ENCODE measurements around the gene ALPP. TPM values are rescaled to one million over a fixed set of nuclear protein-coding genes. Genes with fewer than 3 reads are reported as not detected.
"Not testable (repeated sequence)": the region's sequence is repeated elsewhere in the genome, so short reads cannot be mapped to it uniquely, and the experiment has no call there.

The ALPP gene
- total and polyA plus RNA-seq, 2 experiments from 2014 or later = not detected

- Histone ChIP-seq H4K20me1 (ENCODE audit: insufficient read depth) (no peaks in the 10 kb centered on the region), H3K4me3 (no peak overlapping the region), H3K79me2 (ENCODE audit: insufficient read depth) (no peaks in the 10 kb centered on the region), H3K9me2 (ENCODE audit: insufficient read depth) (no peaks in the 10 kb centered on the region), H2AFZ (no peak overlapping the region), H3K36me3 (ENCODE audit: low read depth) (no peaks in the 10 kb centered on the region), H3K4me2 (ENCODE audit: unreplicated experiment) (no peak overlapping the region), H3K9me3 (ENCODE audit: low read depth) (no peaks in the 10 kb centered on the region), H3K27ac (no peak overlapping the region), H3K9ac (no peak overlapping the region), H3F3A (ENCODE audit: insufficient read depth) (no peaks in the 10 kb centered on the region; the same call in 1 of the 2 replicates), H3K27me3 (replicated peaks; ENCODE audit: insufficient read depth) (peaks cover 2% of the 10 kb centered on the region; the same call in 1 of the 2 replicates), H3K4me1 (ENCODE audit: insufficient read depth) (0 out of 2 replicates have a peak, but pooled peaks cover 3% of the 10 kb centered on the region)
- 67 to 69% methylated on average over 7 of the region's 7 CpGs for WGBS, 2 experiments (ENCODE audit: low coverage in 1 of 2, low lambda C conversion rate in 2 of 2, missing lambda C conversion rate in 2 of 2)
- DNase-seq = no peak
- in situ Hi-C loops (cut with MboI) = no loop called here
- TF ChIP-seq EZH2phosphoT487 (IDR thresholded peaks at IDR 0.05; ENCODE audit: insufficient read depth, low read depth) (no peak), EZH2 (IDR thresholded peaks at IDR 0.05; ENCODE audit: insufficient read depth, poor library complexity, severe bottlenecking) (no peak)
Measured at GRCh38 chr2:232376713-232377112, 1.8 kb upstream of the ALPP start.

GRCh38 chr2:232377319-232377718 lies 1.2 kb upstream of the ALPP start:
- Histone ChIP-seq H3K27ac (no peak overlapping the region), H3K9me2 (ENCODE audit: insufficient read depth) (no peaks in the 10 kb centered on the region), H3K9ac (no peak overlapping the region), H3K27me3 (replicated peaks; ENCODE audit: insufficient read depth) (peaks cover 8% of the 10 kb centered on the region; the same call in 1 of the 2 replicates), H3K36me3 (ENCODE audit: low read depth) (no peaks in the 10 kb centered on the region), H4K20me1 (ENCODE audit: insufficient read depth) (no peaks in the 10 kb centered on the region), H3K4me1 (ENCODE audit: insufficient read depth) (0 out of 2 replicates have a peak, but pooled peaks cover 3% of the 10 kb centered on the region), H3F3A (ENCODE audit: insufficient read depth) (no peaks in the 10 kb centered on the region; the same call in 1 of the 2 replicates), H3K9me3 (ENCODE audit: low read depth) (no peaks in the 10 kb centered on the region), H3K4me3 (no peak overlapping the region), H3K79me2 (ENCODE audit: insufficient read depth) (no peaks in the 10 kb centered on the region), H3K4me2 (ENCODE audit: unreplicated experiment) (no peak overlapping the region), H2AFZ (no peak overlapping the region)
- TF ChIP-seq EZH2phosphoT487 (IDR thresholded peaks at IDR 0.05; ENCODE audit: insufficient read depth, low read depth) (no peak), EZH2 (IDR thresholded peaks at IDR 0.05; ENCODE audit: insufficient read depth, poor library complexity, severe bottlenecking) (no peak)
- DNase-seq = no peak
- 61% methylated on average over 7 of the region's 7 CpGs for WGBS, 2 experiments (ENCODE audit: low coverage in 1 of 2, low lambda C conversion rate in 2 of 2, missing lambda C conversion rate in 2 of 2)
- in situ Hi-C loops (cut with MboI) = no loop called here

- 61 to 67% methylated on average over 9 to 17 of the region's 17 CpGs for WGBS, 2 experiments (ENCODE audit: low coverage in 1 of 2, low lambda C conversion rate in 2 of 2, missing lambda C conversion rate in 2 of 2)
- in situ Hi-C loops (cut with MboI) = no loop called here
- no peak for DNase-seq
- no peaks in the 10 kb centered on the region for H4K20me1 ChIP-seq (ENCODE audit: insufficient read depth)
- H3K4me2 ChIP-seq (ENCODE audit: unreplicated experiment) = no peak overlapping the region
- no peak for TF ChIP-seq EZH2phosphoT487 (IDR thresholded peaks at IDR 0.05; ENCODE audit: insufficient read depth, low read depth)
- no peak for TF ChIP-seq EZH2 (IDR thresholded peaks at IDR 0.05; ENCODE audit: insufficient read depth, poor library complexity, severe bottlenecking)
- H3F3A ChIP-seq (ENCODE audit: insufficient read depth) = no peaks in the 10 kb centered on the region
- peaks cover 16% of the 10 kb centered on the region; the same call in 1 of the 2 replicates for H3K27me3 ChIP-seq (replicated peaks; ENCODE audit: insufficient read depth)
- H3K27ac ChIP-seq = no peak overlapping the region
- H3K4me1 ChIP-seq (ENCODE audit: insufficient read depth) = no peaks in the 10 kb centered on the region
- H3K36me3 ChIP-seq (ENCODE audit: low read depth) = no peaks in the 10 kb centered on the region
- H3K9me3 ChIP-seq (ENCODE audit: low read depth) = no peaks in the 10 kb centered on the region
- H3K9me2 ChIP-seq (ENCODE audit: insufficient read depth) = no peaks in the 10 kb centered on the region
- H3K9ac ChIP-seq = no peak overlapping the region
- H3K4me3 ChIP-seq = no peak overlapping the region
- no peaks in the 10 kb centered on the region for H3K79me2 ChIP-seq (ENCODE audit: insufficient read depth)
- no peak overlapping the region for H2AFZ ChIP-seq
Measured at GRCh38 chr2:232377841-232378734, 463 bp upstream of the ALPP start.

- in situ Hi-C loops (cut with MboI); H3K4me3 ChIP-seq; H3K9me2 ChIP-seq (ENCODE audit: insufficient read depth); H3K9me3 ChIP-seq (ENCODE audit: low read depth); H3K4me2 ChIP-seq (ENCODE audit: unreplicated experiment); H3K27ac ChIP-seq; H3K9ac ChIP-seq; H3K36me3 ChIP-seq (ENCODE audit: low read depth); DNase-seq; H3K4me1 ChIP-seq (ENCODE audit: insufficient read depth); H4K20me1 ChIP-seq (ENCODE audit: insufficient read depth); H3K79me2 ChIP-seq (ENCODE audit: insufficient read depth); H2AFZ ChIP-seq; H3F3A ChIP-seq (ENCODE audit: insufficient read depth): not testable (repeated sequence)
- peaks cover 33% of the 10 kb centered on the region for H3K27me3 ChIP-seq (replicated peaks; ENCODE audit: insufficient read depth)
- 65 to 67% methylated on average over 21 to 40 of the region's 41 CpGs for WGBS, 2 experiments (ENCODE audit: low coverage in 1 of 2, low lambda C conversion rate in 2 of 2, missing lambda C conversion rate in 2 of 2)
Measured at GRCh38 chr2:232379610-232380590, 1.3 kb downstream of the ALPP start.

- H3K4me3 ChIP-seq; DNase-seq; H3K27ac ChIP-seq; H3K4me2 ChIP-seq (ENCODE audit: unreplicated experiment); in situ Hi-C loops (cut with MboI); H3F3A ChIP-seq (ENCODE audit: insufficient read depth); H3K9ac ChIP-seq; H3K9me2 ChIP-seq (ENCODE audit: insufficient read depth); H2AFZ ChIP-seq; H3K4me1 ChIP-seq (ENCODE audit: insufficient read depth); H3K79me2 ChIP-seq (ENCODE audit: insufficient read depth); H4K20me1 ChIP-seq (ENCODE audit: insufficient read depth); H3K9me3 ChIP-seq (ENCODE audit: low read depth); H3K36me3 ChIP-seq (ENCODE audit: low read depth): not testable (repeated sequence)
- peaks cover 47% of the 10 kb centered on the region for H3K27me3 ChIP-seq (replicated peaks; ENCODE audit: insufficient read depth)
- 38 to 50% methylated on average over 42 to 46 of the region's 59 CpGs for WGBS, 2 experiments (ENCODE audit: low coverage in 1 of 2, low lambda C conversion rate in 2 of 2, missing lambda C conversion rate in 2 of 2)
Measured at GRCh38 chr2:232381204-232382031, 2.9 kb downstream of the ALPP start.

All from GM23248 (cell line).